ENCODE data around the gene HSPB6.

Gene HSPB6

DNA sequence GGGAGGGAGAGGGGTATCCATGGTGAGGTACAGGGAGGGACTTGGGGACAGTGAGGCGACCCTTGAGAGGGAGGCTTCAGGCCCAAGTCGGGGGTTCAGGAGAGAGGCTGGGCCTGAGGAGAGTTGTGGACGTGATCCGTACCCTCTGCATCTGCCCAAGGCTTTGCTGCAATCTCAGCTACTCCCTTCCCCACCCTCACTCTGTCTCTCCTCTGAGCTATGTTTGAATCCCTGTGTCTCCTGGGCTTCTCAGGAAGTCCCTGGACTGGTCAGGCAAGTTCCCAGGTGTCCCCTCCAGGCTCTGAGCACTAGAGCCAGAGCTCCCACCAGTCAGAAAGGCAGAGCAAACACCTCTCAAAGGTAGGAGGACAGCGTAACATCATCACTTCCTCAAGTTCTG lies 6.7 kb downstream of the HSPB6 start:
- H3K9me3 Mint-ChIP-seq, result no peaks in the 10 kb centered on the region
- no peak overlapping the region for H3K4me3 Mint-ChIP-seq
- intact Hi-C loops (cut with micrococcal nuclease), result no loop called here
- H3K4me1 Mint-ChIP-seq (ENCODE audit: low read depth), result peaks cover 58% of the 10 kb centered on the region
- H3K27me3 Mint-ChIP-seq, result peaks cover 11% of the 10 kb centered on the region
- peaks cover 73% of the 10 kb centered on the region for H3K36me3 Mint-ChIP-seq (ENCODE audit: low read depth)
- H3K27ac Mint-ChIP-seq, result peak overlapping the region; percentile 86

GRCh38 chr19:35748106-35749020 lies 8.5 kb downstream of the HSPB6 start, which contains the start of gene LIN37:
TSS of gene LIN37 (plus strand) at chr19:35748576. CDS start at chr19:35748725, 149 bp downstream.
- H3K27me3 Mint-ChIP-seq, result no peaks in the 10 kb centered on the region
- intact Hi-C loops (cut with micrococcal nuclease), result loop anchor here (1.0 to 10.0 kb wide), 6 partner anchors 10 to 304 kb away; partner anchors contain the start of genes COX6B1, ETV2, HCST and NFKBID
- peaks cover 71% of the 10 kb centered on the region for H3K36me3 Mint-ChIP-seq (ENCODE audit: low read depth)
- H3K4me3 Mint-ChIP-seq, result peak within 1 kb of the TSS; percentile 92
- H3K9me3 Mint-ChIP-seq, result no peaks in the 10 kb centered on the region
- H3K27ac Mint-ChIP-seq, result peak within 1 kb of the TSS; percentile 86
- H3K4me1 Mint-ChIP-seq (ENCODE audit: low read depth), result peaks cover 64% of the 10 kb centered on the region

DNA sequence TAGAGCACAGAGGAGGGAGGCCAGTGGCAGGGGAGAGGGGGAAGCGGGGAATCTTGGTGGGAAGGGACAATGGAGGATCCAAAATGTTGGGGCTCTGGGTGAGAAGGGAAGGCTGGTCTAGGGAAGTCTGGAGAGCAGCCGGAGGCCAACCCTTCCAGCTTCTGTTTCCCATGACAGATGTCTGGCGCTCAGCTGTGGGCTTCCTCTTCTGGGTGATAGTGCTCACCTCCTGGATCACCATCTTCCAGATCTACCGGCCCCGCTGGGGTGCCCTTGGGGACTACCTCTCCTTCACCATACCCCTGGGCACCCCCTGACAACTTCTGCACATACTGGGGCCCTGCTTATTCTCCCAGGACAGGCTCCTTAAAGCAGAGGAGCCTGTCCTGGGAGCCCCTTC lies 10.3 kb downstream of the HSPB6 start:
- H3K4me3 Mint-ChIP-seq, result peak overlapping the region; percentile 97
- no peaks in the 10 kb centered on the region for H3K27me3 Mint-ChIP-seq
- peaks cover 70% of the 10 kb centered on the region for H3K4me1 Mint-ChIP-seq (ENCODE audit: low read depth)
- intact Hi-C loops (cut with micrococcal nuclease), result loop anchor here (5.0 to 10.0 kb wide), 3 partner anchors 102 to 306 kb away; partner anchors contain the start of genes COX6B1, ETV2, HCST and NFKBID
- peak overlapping the region; percentile 99 for H3K27ac Mint-ChIP-seq
- H3K9me3 Mint-ChIP-seq, result no peaks in the 10 kb centered on the region
- H3K36me3 Mint-ChIP-seq (ENCODE audit: low read depth), result peaks cover 69% of the 10 kb centered on the region

- no peaks in the 10 kb centered on the region for H3K27me3 Mint-ChIP-seq
- H3K9me3 Mint-ChIP-seq, result no peaks in the 10 kb centered on the region
- H3K36me3 Mint-ChIP-seq (ENCODE audit: low read depth), result peaks cover 70% of the 10 kb centered on the region
- peak overlapping the region; percentile 99 for H3K27ac Mint-ChIP-seq
- peaks cover 70% of the 10 kb centered on the region for H3K4me1 Mint-ChIP-seq (ENCODE audit: low read depth)
- peak overlapping the region; percentile 97 for H3K4me3 Mint-ChIP-seq
- intact Hi-C loops (cut with micrococcal nuclease), result loop anchor here (5.0 to 10.0 kb wide), 3 partner anchors 101 to 306 kb away; partner anchors contain the start of genes COX6B1, ETV2, HCST and NFKBID
These were observed 10.8 kb downstream of the HSPB6 start for GRCh38 chr19:35746087-35746462.

GRCh38 chr19:35745328-35746086 lies 11.3 kb downstream of the HSPB6 start, which contains the start of the genes PSENEN and U2AF1L4:
TSS of gene PSENEN (plus strand) at chr19:35745651. CDS start at chr19:35745931, 280 bp downstream.
TSS of gene U2AF1L4 (minus strand) at chr19:35745418. CDS start at chr19:35745391, 27 bp downstream.
- intact Hi-C loops (cut with micrococcal nuclease), result loop anchor here (5.0 to 10.0 kb wide), 3 partner anchors 101 to 307 kb away; partner anchors contain the start of genes COX6B1, ETV2, HCST and NFKBID
- Mint-ChIP-seq H3K36me3 (ENCODE audit: low read depth) (peaks cover 76% of the 10 kb centered on the region), H3K27ac (peak within 1 kb of the TSS; percentile 99), H3K27me3 (no peaks in the 10 kb centered on the region), H3K4me1 (ENCODE audit: low read depth) (peaks cover 73% of the 10 kb centered on the region), H3K9me3 (no peaks in the 10 kb centered on the region), H3K4me3 (peak within 1 kb of the TSS; percentile 97)

DNA sequence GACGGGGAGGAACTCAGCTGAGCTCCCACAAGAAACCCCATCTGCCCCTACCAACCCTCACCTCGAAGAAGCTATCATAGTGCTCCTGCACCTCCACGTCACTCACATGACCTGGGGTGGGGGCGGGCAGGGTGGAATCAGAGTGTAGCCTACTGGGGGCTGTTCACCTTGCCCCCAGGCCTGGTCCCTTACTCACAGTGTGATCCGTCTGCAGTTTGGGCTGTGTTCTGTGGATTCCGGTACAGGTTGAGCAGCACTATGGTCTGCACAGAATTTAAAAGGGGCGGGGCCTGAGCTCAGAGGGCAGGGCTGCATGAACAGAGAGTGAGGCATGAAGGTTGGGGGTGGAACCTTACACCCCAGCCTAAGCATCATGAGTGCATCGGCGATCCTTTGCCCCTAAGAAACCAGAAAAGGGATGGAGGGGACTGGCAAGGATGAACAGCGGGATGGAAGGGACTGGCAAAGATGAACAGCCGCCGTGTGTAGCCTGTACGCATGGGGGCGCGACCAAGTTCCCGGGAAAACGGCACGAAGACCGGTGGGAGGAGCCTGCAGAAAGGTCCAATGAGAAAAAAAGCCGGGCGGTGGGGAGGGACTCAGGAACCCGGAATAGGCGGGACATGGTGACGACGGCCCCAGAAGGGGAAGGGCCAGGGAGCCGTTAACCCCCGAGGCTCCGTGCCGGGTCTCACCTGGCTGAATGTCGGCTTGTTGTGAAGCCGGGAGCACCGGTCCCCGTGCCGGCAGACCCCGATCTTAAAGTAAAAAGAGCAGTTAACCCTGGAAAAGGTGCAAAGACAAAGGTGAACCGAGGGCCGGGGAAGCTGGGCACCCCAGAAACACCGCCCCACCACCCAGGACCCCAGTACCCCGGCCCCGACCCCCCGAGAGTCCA lies 12.2 kb downstream of the HSPB6 start:
- Mint-ChIP-seq H3K36me3 (ENCODE audit: low read depth) (peaks cover 77% of the 10 kb centered on the region), H3K9me3 (no peaks in the 10 kb centered on the region), H3K27ac (peak overlapping the region; percentile 99), H3K4me1 (ENCODE audit: low read depth) (peaks cover 73% of the 10 kb centered on the region), H3K4me3 (peak overlapping the region; percentile 97), H3K27me3 (no peaks in the 10 kb centered on the region)
- intact Hi-C loops (cut with micrococcal nuclease), result loop anchor here (5.0 to 10.0 kb wide), 3 partner anchors 100 to 308 kb away; partner anchors contain the start of genes COX6B1, ETV2, HCST and NFKBID

- peaks cover 71% of the 10 kb centered on the region for H3K4me1 Mint-ChIP-seq (ENCODE audit: low read depth)
- peak overlapping the region; percentile 99 for H3K27ac Mint-ChIP-seq
- peaks cover 82% of the 10 kb centered on the region for H3K36me3 Mint-ChIP-seq (ENCODE audit: low read depth)
- intact Hi-C loops (cut with micrococcal nuclease), result loop anchor here (10.0 kb wide), 2 partner anchors 99 to 161 kb away; partner anchors contain the start of genes COX6B1, ETV2, HCST and NFKBID
- peak overlapping the region; percentile 97 for H3K4me3 Mint-ChIP-seq
- no peaks in the 10 kb centered on the region for H3K9me3 Mint-ChIP-seq
- no peaks in the 10 kb centered on the region for H3K27me3 Mint-ChIP-seq
These were observed 13.0 kb downstream of the HSPB6 start for GRCh38 chr19:35743640-35744429.

DNA sequence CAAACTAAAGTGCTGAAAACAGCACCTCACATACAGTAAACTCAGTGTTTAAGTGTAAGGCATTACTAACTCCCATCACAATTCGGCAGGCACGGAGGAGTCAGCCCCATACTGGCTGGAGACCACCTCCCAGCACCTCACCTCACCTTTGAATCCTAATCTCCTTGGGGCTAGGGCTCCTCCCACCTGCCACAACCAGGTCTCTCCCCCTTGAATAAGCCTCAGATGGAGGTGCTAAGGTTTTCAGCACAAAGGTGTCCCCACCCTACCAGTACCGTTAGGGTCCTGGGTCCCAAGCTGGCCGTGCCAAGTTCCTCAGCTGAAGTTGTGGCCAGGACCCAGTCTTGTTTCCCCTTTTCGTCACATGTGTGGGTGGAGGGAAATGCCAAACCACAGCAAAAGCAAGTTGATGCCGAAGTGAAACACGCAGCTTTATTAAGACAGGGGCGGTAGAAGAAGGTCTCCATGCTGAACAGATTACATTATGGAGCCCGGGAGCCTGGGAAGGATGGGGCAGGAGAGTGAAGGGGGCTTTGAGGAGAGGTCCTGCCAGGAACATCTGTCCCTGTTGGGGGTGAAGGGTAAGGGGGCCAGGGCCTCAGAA lies 14.6 kb downstream of the HSPB6 start, which contains the start of gene IGFLR1:
Gene IGFLR1, minus strand, starts transcription at position 332 of the 604 bp plus-strand sequence. CDS start 1,272 bp downstream, outside the sequence.
- Mint-ChIP-seq H3K27me3 (no peaks in the 10 kb centered on the region), H3K4me1 (ENCODE audit: low read depth) (peaks cover 71% of the 10 kb centered on the region), H3K36me3 (ENCODE audit: low read depth) (peaks cover 91% of the 10 kb centered on the region), H3K9me3 (no peaks in the 10 kb centered on the region), H3K27ac (peak within 1 kb of the TSS; percentile 99), H3K4me3 (peak within 1 kb of the TSS; percentile 93)
- intact Hi-C loops (cut with micrococcal nuclease), result loop anchor here (10.0 kb wide), 2 partner anchors 97 to 163 kb away; partner anchors contain the start of genes COX6B1, ETV2, HCST and NFKBID

DNA sequence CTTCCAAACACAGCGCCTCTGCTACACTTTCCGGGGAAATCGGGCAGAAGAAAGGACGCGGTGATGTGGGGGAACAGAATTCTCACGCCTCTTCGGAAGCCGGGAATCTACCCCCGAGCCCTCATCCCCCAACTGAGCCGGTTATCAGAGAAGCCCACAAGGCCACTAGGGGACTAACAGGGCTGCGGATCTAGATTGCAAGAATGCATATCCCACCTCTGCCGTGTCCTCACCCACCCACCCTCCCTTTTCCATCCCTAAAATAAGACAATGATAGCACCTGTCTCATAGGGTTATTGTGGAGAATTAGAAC lies 15.7 kb downstream of the HSPB6 start:
- no peaks in the 10 kb centered on the region for H3K27me3 Mint-ChIP-seq
- peaks cover 91% of the 10 kb centered on the region for H3K36me3 Mint-ChIP-seq (ENCODE audit: low read depth)
- peak overlapping the region; percentile 99 for H3K27ac Mint-ChIP-seq
- peaks cover 66% of the 10 kb centered on the region for H3K4me1 Mint-ChIP-seq (ENCODE audit: low read depth)
- no peaks in the 10 kb centered on the region for H3K9me3 Mint-ChIP-seq
- intact Hi-C loops (cut with micrococcal nuclease), result loop anchor here (10.0 kb wide), 2 partner anchors 96 to 164 kb away; partner anchors contain the start of genes COX6B1, ETV2, HCST and NFKBID
- peak overlapping the region; percentile 93 for H3K4me3 Mint-ChIP-seq

- Mint-ChIP-seq H3K27ac (peak overlapping the region; percentile 99), H3K4me3 (peak overlapping the region; percentile 86), H3K36me3 (ENCODE audit: low read depth) (peaks cover 91% of the 10 kb centered on the region), H3K4me1 (ENCODE audit: low read depth) (peaks cover 61% of the 10 kb centered on the region), H3K27me3 (no peaks in the 10 kb centered on the region), H3K9me3 (no peaks in the 10 kb centered on the region)
- intact Hi-C loops (cut with micrococcal nuclease), result loop anchor here (10.0 kb wide), 2 partner anchors 96 to 164 kb away; partner anchors contain the start of genes COX6B1, ETV2, HCST and NFKBID
These were observed 16.2 kb downstream of the HSPB6 start for GRCh38 chr19:35740423-35741202.

DNA sequence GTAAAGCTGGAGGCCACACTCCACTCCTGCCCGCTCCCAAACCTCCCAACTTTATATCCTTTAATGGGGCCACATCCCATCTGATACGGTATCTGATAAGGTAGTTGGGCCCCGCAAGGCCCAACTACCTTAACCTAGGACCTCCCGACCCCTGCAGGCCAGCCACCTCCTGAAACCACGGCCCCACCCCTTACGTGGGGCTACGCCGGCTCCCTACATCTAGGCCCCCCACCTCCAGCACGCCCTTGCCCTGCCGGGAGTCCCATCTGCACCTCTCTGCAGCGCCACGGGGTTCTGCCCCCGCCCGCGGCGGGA lies 16.8 kb downstream of the HSPB6 start:
- no peaks in the 10 kb centered on the region for H3K27me3 Mint-ChIP-seq
- H3K36me3 Mint-ChIP-seq (ENCODE audit: low read depth), result peaks cover 91% of the 10 kb centered on the region
- no peaks in the 10 kb centered on the region for H3K9me3 Mint-ChIP-seq
- intact Hi-C loops (cut with micrococcal nuclease), result loop anchor here (10.0 kb wide), 2 partner anchors 95 to 165 kb away; partner anchors contain the start of genes COX6B1, ETV2, HCST and NFKBID
- peak overlapping the region; percentile 99 for H3K27ac Mint-ChIP-seq
- peak overlapping the region; percentile 86 for H3K4me3 Mint-ChIP-seq
- H3K4me1 Mint-ChIP-seq (ENCODE audit: low read depth), result peaks cover 60% of the 10 kb centered on the region
